ENCODE data around the gene RIOK1.
"Not testable (repeated sequence)": the region's sequence is repeated elsewhere in the genome, so short reads cannot be mapped to it uniquely, and the experiment has no call there.

RIOK1 gene

GRCh38 chr6:7441048-7441775 is 51.6 kb downstream of the RIOK1 start:
- DNase-seq = no peak

- DNase-seq = no peak
Measured at GRCh38 chr6:7442467-7442866, 52.9 kb downstream of the RIOK1 start.

DNA sequence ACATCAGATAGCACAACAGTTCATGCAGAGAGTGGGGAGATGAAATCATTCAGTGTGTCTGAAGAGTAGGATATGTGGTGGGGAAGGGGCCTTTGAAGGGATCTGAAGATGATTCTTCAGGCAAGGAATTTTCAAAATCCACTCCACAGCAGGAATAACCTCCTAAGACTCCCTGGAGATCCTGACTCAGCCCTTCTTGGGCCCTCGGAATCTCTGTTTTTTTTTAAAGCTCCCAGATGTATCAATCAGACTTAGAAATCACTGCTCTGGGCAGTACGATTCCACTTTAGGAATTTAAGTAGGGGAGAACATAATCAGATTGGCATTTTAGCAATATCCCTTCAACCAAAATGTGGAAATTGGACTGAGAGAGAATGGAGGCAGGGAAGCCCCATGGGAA is 55.5 kb downstream of the RIOK1 start:
- no peak for DNase-seq

GRCh38 chr6:7445885-7446461 is 56.4 kb downstream of the RIOK1 start:
- no peak for DNase-seq

- DNase-seq = no peak
Measured at GRCh38 chr6:7446619-7447325, 57.2 kb downstream of the RIOK1 start.

DNA sequence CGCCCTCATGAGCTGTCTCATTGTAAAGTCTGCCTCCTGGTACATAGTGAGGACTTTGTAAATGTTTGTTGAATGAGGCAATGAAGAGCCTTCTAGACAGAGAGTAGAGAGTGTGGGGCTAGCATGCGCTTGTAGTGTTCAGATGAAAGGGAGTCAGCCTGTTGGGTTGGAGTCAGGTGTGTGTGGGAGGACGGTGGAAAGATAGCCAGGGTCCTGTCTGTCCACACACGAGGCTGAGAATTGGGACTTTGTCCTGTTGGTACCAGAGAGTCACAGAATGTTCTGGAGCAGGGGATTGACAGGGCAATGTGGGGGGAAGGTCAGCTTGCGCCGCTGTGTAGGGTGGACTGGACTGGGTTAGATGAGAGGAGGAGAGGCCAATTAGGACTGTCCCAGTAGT is 58.6 kb downstream of the RIOK1 start:
- no peak for DNase-seq

DNA sequence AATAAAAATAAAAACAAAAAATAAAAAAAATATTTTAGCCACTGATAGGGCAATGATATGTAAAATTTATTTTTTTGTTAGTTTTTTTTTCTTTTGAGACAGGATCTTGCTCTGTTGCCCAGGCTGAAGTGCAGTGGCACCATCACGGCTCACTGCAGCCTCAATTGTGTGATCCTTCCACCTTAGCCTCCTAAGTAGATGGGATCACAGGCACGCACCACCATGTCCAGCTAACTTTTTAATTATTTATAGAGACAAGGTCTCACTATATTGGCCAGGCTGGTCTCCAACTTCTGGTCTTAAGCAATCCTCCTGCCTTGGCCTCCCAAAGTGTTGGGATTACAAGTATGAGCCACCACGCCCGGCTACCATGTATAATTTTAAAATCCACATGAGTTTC is 59.4 kb downstream of the RIOK1 start:
- no peak for DNase-seq

GRCh38 chr6:7451326-7451725 is 61.7 kb downstream of the RIOK1 start:
- DNase-seq = no peak

- no peak for DNase-seq
Measured at GRCh38 chr6:7452898-7453297, 63.3 kb downstream of the RIOK1 start.

GRCh38 chr6:7454696-7455358 is 65.2 kb downstream of the RIOK1 start:
- DNase-seq = no peak

- DNase-seq = not testable (repeated sequence)
Measured at GRCh38 chr6:7456302-7456701, 66.7 kb downstream of the RIOK1 start.

GRCh38 chr6:7461416-7461815 is 71.8 kb downstream of the RIOK1 start:
- no peak for DNase-seq

- DNase-seq = no peak
Measured at GRCh38 chr6:7463785-7464184, 74.2 kb downstream of the RIOK1 start.

GRCh38 chr6:7467007-7467897 is 77.6 kb downstream of the RIOK1 start:
- peak in 1 of 51 donors; percentile 28 for DNase-seq

All from hypothalamus (tissue), 51 donors.